Brain pericyte (primary cell): Measurements from ENCODE around the gene ARHGAP30.
"Not testable (repeated sequence)": the region's sequence is repeated elsewhere in the genome, so short reads cannot be mapped to it uniquely, and the experiment has no call there.

Experiments used
- DNase-seq: peaks from one replicate; pipeline ENCODE4 v3.0.0-alpha.2; 2012; ENCODE audit warnings: low read depth, low spot score

ARHGAP30 gene

DNA sequence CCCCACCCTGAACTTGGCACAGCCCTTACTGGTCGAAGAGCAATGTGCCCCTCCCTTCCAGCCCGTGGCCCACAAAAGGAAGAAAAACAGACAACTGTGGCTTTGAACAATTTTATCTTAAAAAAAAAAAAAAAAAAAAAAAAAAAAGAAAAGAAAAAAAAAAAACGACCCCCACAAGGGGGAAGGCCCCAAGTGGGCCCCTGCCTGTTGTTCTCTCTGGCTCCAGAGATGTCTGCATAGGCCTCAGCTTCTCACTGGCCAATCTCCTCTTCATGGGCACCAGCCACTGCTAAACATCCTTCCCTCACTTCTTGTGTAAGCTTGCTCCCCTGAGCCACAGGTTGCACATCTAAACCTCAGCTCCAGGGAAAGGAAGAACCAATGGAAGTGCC lies 30.5 kb downstream of the ARHGAP30 start:
- no peak for DNase-seq

DNA sequence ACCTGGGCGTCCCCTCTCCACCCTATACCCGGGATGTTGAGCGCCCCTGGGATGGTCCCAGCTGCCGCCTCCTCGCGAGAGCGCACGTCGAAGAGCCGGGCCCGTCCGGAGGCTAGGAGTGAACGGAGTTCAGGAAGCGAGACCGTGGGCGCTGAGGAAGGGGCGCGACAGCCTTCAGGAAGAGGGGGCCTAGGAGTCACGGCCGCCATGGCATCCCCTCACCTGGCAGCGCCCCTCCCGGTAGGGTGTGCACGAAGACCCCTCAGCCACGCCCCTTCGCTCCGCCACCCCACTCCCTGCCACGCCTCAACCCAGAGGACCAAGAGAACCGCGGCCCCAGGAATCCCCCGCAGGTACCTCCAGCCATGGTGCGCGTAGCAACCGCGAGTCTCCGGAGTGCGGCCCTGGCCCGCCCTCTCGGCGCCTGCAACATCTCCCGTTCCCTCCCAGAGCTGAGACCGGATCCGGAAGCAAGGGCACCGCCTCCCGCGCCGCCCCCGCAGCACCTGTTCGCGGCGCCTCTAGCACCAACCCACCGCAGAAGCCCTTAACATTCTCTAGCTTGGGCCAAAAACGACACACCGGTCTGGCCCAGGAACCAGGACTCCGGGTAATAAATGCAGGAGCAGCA lies 31.1 kb downstream of the ARHGAP30 start, which contains the start of gene TSTD1:
TSTD1 (minus strand) TSS at position 442 of the 631 bp plus-strand sequence; CDS start at position 367, 75 bp downstream.
- DNase-seq: no peak

DNA sequence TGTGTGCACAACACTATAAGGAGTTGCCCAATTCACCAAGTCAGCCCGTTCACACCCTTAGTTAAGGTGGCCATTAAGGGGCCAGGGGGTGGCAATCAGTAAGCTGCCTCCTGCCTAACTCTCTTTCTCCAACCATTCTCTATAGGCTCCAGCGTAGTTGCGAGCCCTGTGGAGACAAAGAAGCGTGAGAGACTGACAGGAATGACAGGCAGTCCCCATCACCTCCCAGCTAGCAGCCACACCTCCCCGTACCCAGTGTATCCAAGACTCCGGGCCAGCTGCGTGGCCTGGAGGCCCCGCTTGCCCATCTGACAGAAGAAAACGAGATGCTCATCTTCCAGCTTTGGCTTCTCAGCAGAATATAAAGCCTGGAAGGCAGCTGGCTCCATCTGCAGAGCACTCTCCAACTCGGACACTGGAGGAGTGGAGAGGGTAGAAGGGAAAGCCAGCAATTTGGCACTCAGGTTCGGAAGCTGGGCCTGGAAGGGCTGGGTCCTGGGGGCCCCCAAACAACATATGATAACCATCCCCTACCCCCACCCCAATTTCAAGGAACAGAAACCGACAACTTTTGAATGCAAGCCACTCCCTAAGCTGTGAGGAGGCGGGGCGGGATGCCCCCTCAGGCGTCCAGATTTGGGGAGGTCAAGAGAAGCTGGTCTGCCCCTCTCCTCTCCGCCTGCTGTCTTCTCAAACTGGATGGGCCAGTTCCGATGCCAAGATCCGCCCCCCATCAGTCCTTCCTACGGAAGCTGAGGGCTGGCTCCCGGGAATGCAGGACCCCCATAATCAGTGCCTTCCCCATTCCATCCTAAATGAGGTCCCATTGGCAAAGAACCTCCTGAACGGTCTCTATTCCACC lies 31.8 kb downstream of the ARHGAP30 start:
- no peak for DNase-seq

DNA sequence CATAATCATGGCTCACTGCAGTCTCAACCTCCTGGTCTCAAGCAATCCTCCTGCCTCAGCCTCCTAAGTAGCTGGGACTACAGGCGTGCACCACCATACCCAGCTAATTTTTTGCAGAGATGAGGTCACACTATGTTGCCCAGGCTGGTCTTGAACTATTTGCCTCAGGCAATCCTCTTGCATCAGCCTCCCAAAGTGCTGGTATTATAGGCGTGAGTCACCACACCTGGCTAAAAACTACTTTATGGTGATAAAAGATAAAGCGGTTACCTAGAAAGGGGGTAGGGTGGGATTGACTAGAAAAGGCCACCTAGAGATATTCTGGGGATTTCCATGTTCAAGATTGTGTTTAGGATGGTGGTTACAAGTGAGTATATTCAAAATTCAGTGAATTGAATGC lies 35.9 kb downstream of the ARHGAP30 start:
- DNase-seq: no peak

DNA sequence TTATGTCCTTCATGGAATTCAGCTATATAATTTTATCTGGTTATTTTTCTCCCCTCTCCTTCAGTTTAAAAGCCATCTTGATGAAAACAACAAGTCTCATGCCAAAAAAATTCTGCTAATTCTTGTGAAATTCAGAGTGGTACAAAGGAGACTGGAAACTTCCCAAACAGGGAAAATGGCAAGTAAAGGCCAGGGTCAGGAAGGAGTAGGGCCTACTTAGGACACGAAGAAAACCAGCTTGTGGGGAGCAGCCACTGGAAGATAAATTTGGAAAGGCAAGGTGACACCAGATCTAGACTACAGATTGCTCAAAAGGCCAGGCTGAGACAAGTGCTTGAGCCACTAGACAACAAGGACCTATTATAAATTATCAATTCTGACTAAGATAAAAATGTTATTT lies 37.3 kb downstream of the ARHGAP30 start:
- no peak for DNase-seq

DNA sequence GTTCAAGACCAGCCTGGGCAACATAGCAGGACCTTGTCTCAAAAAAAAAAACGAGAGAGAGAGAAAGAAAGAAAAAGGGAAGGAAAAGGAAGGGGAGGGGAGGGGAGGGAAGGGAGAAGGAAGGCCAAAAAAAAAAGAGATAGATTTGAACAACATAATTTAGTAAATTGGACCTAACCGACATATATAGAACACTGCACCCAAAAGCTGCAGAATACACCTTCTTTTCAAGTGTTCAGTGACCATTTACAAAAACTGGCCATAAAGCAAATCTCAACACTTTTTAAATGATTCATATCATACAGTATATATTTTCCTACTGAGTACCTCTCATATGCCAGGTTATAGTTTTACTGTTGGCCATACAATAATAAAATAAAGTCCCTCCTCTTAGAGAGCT lies 37.8 kb downstream of the ARHGAP30 start:
- DNase-seq: no peak

DNA sequence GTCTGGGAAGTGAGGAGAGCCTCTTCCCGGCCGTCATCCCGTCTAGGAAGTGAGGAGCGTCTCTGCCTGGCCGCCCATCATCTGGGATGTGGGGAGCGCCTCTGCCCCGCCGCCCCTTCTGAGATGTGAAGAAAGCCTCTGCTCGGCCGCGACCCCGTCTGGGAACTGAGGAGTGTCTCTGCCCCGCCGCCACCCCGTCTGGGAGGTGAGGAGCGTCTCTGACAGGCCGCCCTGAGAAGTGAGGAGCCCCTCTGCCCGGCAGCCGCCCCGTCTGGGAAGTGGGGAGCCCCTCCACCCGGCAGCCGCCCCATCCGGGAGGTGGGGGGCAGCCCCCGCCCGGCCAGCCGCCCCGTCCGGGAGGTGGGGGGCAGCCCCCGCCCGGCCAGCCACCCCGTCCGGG lies 40.2 kb downstream of the ARHGAP30 start:
- not testable (repeated sequence) for DNase-seq

DNA sequence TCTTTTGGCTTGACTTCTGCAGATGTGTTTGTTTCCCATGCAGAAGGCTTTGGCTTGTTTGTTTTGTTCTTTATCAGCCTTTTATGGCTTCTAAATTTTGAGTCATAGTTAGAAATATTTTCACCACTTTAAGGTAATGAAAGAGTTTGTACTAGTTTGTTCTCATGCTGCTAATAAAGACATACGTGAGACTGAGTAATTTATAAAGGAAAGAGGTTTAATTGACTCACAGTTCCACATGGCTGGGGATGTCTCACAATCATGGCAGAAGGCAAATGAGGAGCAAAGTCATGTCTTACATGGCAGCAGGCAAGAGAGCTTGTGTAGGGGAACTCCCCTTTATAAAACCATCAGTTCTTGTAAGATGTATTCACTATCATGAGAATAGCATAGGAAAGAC lies 42.7 kb downstream of the ARHGAP30 start:
- DNase-seq: not testable (repeated sequence)

DNA sequence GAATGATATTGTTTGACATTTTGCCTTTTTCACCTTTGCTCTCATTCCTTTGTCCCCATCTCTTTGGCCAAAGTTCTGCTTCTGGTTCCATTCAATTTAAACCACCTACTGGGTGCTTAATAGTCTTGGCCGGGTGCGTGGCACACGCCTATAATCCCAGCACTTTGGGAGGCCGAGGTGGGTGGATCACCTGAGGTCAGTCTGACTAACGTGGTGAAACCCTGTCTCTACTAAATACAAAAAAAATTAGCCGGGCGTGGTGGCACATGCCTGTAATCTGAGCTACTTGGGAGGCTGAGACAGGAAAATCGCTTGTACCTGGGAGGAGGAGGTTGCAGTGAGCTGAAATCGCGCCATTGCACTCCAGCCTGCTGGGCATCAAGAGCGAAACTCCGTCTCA lies 47.3 kb downstream of the ARHGAP30 start:
- not testable (repeated sequence) for DNase-seq

DNA sequence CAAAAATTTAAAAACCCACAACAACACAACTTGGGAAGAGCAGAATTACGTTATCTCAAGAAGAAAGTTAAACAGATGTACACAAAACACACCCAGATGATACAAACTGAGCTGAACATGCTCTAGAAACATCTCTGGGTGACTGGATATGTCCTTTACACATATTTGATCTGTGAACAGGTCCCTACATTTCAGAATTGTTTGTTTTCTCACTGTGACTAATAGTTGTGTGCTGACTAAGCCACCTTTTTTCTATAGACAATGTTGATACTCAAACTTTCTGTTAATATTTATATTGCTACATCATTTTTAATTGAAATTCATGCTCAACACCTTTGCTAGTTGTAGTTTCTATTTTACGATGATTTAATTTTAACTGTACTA lies 47.7 kb downstream of the ARHGAP30 start:
- no peak for DNase-seq

DNA sequence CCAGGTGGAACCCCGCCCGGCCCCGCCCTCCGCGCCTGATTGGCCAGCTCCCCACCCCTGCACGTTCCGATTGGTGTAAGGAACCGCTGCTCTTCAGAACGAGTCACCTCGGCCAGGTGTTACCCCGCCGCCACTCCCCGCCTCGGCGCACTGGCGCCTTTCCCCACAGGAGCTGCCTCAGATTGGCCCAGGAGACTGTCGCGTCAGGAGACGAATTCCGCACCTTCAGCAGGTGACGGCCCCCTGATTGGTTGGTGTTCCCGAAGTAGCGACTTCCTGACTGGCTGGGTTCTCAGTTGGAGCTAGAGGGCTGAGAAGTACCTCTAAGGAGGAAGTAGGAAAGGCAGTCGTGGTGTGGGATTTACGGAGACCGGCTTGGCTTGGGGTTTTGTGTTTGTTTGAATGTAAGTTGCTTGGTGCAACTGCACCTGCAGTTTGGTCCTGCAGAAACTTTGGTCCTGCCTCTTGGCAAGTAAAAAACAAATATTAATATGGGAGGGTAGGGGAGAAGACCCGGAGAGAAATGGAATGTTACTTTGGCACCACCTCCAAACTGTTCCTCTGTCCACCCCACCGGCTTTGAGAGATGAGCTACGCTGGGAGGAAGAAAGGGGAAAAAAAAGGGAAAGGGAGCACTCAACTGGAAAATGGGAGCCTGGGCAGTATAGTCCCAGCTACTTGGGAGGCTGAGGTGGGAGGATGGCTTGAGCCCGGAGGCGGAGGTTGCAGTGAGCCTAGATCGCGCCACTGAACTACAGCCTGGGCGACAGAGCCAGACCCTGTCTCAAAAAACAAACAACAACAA lies 48.3 kb downstream of the ARHGAP30 start:
- no peak for DNase-seq

DNA sequence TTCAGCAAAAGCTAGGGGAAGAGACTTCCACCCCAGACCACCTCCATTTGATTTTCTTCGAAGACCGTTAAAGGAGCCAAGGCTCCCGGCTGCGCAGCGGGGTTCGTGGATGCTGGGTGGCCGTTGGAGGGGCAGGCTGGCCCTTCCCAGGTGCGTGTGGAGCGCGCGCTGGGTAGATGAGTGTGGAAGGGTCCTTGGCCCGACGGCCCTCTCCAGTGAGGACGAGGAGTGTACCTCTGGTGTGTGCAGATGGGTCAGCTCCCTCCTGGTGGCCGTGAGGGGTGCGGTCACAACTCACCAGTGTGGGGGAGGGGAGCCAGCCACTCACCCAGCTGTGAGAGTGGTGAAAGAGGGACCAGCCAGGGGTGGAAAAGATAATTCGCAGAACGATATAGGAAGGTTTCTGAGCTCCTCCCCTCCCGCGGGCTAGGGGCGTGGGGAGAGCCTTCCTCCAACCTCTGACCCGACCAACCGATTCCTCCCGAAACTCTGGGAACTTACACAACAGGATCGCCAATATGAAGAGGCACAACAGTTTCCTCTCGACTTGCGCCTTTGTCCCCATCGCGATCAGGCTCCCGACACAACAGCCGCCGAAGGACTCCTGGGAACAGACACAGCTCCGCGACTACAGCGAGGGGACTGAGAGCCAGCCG lies 49.1 kb downstream of the ARHGAP30 start, which contains the start of gene F11R:
F11R (minus strand) TSS at position 644 of the 656 bp plus-strand sequence; CDS start at position 565, 79 bp downstream.
- DNase-seq: no peak

DNA sequence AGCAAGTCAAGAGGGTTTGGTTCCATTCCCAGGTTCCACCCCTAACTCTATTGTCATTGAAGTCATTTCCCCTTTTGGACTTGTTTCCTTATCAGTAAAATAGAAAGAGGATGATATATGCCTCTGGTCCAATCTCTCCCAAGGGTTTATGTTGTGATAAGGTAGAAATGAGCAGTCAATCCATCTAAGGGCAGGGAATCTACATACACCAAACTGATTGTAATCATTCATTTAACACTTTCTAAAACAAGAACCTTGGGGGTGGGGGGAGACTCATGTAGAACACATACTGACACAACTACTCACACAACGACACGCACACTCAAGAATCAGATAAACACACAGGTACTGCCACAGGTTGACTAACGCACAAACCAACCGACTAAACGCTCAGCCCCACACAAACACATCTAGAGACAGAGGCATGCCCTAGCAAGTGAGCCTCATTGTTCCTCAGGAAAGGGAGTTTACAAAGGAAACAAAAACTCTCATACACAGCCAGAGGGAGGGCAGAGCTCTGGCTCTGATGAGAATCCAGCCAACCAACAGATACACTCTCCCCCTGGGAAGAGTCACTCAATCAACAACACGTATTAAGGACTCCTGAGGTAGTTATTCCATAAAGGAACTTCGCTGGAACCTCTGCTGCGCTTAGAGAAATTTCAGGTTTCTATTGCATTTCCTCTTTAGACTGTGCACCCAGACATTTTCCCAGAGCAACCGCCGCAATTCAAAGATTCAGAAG lies 49.8 kb downstream of the ARHGAP30 start:
- no peak for DNase-seq

DNA sequence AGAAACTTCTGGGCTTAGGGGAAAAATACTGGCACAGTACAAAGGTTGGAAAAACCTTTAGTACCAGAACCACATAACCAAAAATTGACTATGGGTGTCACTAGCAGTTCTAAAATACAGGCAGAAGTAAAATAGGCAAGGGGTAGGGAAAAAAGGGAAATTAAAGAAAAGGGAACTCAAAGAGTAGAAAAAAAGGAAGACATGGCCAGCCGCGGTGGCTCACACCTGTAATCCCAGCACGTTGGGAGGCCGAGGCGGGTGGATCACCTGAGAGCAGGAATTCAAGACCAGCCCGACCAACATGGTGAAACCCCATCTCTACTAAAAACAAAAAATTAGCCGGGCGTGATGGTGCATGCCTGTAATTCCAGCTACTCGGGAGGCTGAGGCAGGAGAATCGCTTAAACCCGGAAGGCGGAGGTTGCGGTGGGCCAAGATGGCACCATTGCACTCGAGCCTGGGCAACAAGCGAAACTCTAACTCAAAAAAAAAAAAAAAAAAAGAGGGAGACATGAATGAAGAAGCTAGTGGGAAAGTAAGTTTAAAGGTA lies 50.5 kb downstream of the ARHGAP30 start:
- DNase-seq: not testable (repeated sequence)

DNA sequence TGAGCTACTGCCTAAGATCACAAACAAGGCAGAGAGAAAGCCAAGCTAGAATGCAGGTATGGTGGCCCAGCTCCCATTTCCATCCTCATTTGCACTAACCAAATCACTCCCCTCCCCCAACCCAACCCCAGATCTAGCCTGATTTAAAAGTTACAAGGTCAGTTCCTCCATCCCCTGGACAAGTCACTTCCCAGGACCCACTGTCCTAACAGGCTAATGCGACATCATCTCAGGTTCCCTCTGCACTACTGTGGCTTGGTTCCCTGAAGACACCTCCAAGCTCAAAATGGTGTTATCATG lies 51.1 kb downstream of the ARHGAP30 start:
- DNase-seq: no peak

DNA sequence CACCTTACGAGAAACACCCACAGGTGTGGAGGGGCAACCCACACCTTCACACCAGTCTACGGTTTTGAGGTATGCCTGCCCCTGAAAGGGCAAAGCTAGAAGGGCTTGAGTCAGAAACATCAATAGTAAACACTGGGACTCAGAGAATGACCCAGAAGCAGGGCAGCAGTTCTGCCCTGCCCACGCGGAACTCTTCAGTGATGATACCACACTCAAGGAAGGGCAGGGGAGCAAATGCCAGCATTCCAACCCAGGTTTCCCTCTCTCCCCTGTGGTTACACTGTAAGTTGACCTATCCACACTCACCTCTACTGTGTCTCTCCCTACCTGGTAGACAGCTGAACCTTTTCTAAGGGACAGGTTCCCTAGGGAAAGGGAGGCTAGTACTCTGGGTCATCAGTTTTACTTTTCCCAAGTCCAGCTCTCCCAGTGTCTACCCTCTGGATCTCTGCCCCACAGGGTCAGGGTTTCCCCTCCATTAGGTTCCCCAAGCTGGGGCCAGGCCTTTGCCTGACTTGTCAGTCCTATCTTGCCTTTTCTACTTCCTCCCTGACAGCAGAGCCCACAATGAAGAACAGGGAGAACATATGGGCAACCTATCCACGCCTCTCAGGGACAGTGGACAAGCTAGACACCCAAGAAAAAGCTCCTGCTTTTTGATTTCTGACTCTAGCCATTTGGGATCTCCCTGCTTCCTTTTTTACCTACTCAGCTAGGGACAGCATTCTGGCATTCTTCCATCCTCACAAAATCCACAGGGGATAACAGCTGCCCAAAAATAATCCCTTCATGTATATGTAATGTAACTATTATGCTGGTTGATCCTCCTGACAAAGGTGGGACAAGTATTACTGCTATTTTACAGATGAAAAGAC lies 51.7 kb downstream of the ARHGAP30 start:
- DNase-seq: no peak

DNA sequence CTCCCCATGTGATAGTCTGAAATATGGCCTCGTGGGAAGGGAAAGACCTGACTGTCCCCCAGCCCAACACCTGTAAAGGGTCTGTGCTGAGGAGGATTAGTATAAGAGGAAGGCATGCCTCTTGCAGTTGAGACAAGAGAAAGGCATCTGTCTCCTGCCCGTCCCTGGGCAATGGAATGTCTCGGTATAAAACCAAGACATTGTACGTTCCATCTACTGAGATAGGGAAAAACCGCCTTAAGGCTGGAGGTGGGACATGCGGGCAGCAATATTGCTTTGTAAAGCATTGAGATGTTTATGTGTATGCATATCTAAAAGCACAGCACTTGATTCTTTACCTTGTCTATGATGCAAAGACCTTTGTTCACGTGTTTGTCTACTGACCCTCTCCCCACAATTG lies 52.5 kb downstream of the ARHGAP30 start:
- DNase-seq: not testable (repeated sequence)

DNA sequence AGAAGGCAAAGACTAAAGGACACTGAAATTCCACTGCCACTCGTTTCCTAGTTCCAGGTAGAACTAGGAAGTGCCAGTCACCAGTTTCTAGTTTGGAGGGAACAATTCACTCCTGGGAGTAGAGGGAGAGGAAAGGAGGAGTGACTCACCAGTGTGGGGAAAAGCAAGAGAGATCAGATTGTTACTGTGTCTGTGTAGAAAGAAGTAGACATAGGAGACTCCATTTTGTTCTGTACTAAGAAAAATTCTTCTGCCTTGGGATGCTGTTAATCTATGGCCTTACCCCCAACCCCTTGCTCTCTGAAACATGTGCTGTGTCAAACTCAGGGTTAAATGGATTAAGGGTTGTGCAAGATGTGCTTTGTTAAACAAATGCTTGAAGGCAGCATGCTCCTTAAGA lies 53.0 kb downstream of the ARHGAP30 start:
- DNase-seq: not testable (repeated sequence)

DNA sequence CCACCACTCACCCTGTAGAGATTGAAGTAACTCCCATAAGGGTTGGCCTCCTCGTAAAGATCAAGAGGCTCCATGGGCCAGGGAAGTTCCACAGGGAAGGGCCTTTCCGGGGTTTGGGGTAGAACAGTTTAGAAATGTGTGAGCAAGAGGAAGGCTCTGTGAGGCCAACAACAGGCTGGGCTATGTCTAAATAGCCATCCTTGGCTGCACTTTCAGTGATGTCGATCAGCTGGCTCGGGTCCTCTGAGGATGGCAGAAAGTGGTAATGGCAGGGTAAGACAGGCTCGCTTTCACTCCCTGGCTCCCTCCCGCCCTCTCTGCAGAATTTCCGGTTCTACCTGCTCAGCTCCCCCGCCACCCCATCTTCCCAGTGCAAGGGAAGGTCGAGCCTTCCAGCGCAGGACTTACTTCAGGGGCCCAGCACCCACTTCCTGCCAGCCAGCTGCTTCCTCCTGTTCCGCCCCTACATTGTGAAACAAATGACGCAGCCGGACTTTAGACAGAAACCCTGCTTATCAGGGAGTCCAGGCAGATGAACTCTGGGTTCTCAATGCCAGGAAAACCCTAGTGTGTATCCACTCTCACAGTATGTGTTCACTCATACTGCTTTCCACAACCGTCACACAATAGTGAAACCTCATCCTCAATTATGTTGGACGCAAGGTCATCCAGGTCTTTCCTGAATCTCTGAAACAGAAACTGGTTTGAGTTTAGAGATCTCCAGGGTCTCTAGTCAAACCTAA lies 56.0 kb downstream of the ARHGAP30 start:
- no peak for DNase-seq
